ENCODE data around the gene AGK. TPM values are rescaled to one million over a fixed set of nuclear protein-coding genes. Genes with fewer than 3 reads are reported as not detected.

The AGK gene
- total RNA-seq, 1 experiment from 2014 or later: 44.1 TPM

DNA sequence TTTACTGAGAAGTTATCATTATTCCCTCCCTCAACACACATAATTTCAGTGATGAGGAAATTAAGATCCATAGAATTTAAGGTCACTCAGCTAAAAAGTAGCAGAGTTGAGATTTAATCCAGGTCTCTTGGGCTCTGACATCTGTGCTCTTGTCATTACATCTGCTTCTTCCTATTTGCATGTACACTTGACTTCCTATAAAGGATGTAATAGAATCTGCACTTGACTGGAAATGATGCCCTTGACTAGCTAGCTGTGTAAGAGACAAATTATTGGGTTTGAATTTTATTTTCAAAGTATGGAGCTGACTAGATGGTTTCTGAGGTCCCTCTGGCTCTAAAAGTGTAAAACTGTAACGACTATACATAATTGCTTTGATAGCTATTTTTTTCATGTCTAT lies 59.5 kb downstream of the AGK start:
- TF ChIP-seq, protein P1, sequence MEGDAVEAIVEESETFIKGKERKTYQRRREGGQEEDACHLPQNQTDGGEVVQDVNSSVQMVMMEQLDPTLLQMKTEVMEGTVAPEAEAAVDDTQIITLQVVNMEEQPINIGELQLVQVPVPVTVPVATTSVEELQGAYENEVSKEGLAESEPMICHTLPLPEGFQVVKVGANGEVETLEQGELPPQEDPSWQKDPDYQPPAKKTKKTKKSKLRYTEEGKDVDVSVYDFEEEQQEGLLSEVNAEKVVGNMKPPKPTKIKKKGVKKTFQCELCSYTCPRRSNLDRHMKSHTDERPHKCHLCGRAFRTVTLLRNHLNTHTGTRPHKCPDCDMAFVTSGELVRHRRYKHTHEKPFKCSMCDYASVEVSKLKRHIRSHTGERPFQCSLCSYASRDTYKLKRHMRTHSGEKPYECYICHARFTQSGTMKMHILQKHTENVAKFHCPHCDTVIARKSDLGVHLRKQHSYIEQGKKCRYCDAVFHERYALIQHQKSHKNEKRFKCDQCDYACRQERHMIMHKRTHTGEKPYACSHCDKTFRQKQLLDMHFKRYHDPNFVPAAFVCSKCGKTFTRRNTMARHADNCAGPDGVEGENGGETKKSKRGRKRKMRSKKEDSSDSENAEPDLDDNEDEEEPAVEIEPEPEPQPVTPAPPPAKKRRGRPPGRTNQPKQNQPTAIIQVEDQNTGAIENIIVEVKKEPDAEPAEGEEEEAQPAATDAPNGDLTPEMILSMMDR (conservative IDR thresholded peaks at IDR 0.05): no peak
- no peak for TF ChIP-seq EZH2 (IDR thresholded peaks at IDR 0.05; ENCODE audit: low read depth)
- H3K9me2 ChIP-seq (ENCODE audit: insufficient read depth): no peaks in the 10 kb centered on the region
- no peaks in the 10 kb centered on the region for H3K4me1 ChIP-seq (replicated peaks; ENCODE audit: insufficient read depth)
- no peaks in the 10 kb centered on the region for H4K20me1 ChIP-seq (ENCODE audit: insufficient read depth)
- peak in 1 of 2 experiments; percentile 24 for DNase-seq
- peaks cover 11% of the 10 kb centered on the region; the same call in 1 of the 2 replicates for H3K36me3 ChIP-seq (ENCODE audit: low read depth)
- no peaks in the 10 kb centered on the region for H3K27me3 ChIP-seq (ENCODE audit: insufficient read depth, low read depth)
- no peak overlapping the region for H3K27ac ChIP-seq
- H3F3A ChIP-seq (ENCODE audit: insufficient read depth, low read depth): no peaks in the 10 kb centered on the region
- intact Hi-C loops (cut with micrococcal nuclease; ENCODE audit: unreplicated experiment): no loop called here
- ChIA-PET CTCF (no interaction called here), POLR2A (ENCODE audit: unreplicated experiment) (no interaction called here)
- no TSS peak for BruUV-seq (replicated peaks)
- H3K79me2 ChIP-seq (ENCODE audit: low read depth): no peaks in the 10 kb centered on the region
- H3K9me3 ChIP-seq (ENCODE audit: insufficient read depth, low read depth): no peaks in the 10 kb centered on the region
- H3K4me3 ChIP-seq: no peak overlapping the region
- no peak overlapping the region for H3K4me2 ChIP-seq
- no peak overlapping the region for H2AFZ ChIP-seq

GRCh38 chr7:141612861-141613260 lies 61.7 kb downstream of the AGK start:
- Histone ChIP-seq H2AFZ (no peak overlapping the region), H3K4me3 (no peak overlapping the region), H3K79me2 (ENCODE audit: low read depth) (no peaks in the 10 kb centered on the region), H3K4me2 (no peak overlapping the region), H3K27me3 (ENCODE audit: insufficient read depth, low read depth) (no peaks in the 10 kb centered on the region), H3K27ac (no peak overlapping the region), H3K9me2 (ENCODE audit: insufficient read depth) (no peaks in the 10 kb centered on the region), H3K9me3 (ENCODE audit: insufficient read depth, low read depth) (no peaks in the 10 kb centered on the region), H3F3A (ENCODE audit: insufficient read depth, low read depth) (0 out of 2 replicates have a peak, but pooled peaks cover 5% of the 10 kb centered on the region), H3K4me1 (replicated peaks; ENCODE audit: insufficient read depth) (peaks cover 9% of the 10 kb centered on the region), H3K36me3 (ENCODE audit: low read depth) (peaks cover 11% of the 10 kb centered on the region; the same call in 1 of the 2 replicates), H4K20me1 (ENCODE audit: insufficient read depth) (no peaks in the 10 kb centered on the region)
- no TSS peak for BruUV-seq (replicated peaks)
- no peak for TF ChIP-seq EZH2 (IDR thresholded peaks at IDR 0.05; ENCODE audit: low read depth)
- TF ChIP-seq, protein P1 (conservative IDR thresholded peaks at IDR 0.05): no peak
- ChIA-PET POLR2A (ENCODE audit: unreplicated experiment) (no interaction called here), CTCF (no interaction called here)
- intact Hi-C loops (cut with micrococcal nuclease; ENCODE audit: unreplicated experiment): no loop called here
- peak in 1 of 2 experiments; percentile 15 for DNase-seq

- Histone ChIP-seq H3F3A (ENCODE audit: insufficient read depth, low read depth) (0 out of 2 replicates have a peak, but pooled peaks cover 5% of the 10 kb centered on the region), H3K4me3 (no peak overlapping the region), H3K36me3 (ENCODE audit: low read depth) (0 out of 2 replicates have a peak, but pooled peaks cover under 1% of the 10 kb centered on the region), H3K9me3 (ENCODE audit: insufficient read depth, low read depth) (no peaks in the 10 kb centered on the region), H3K27ac (peak overlapping the region; percentile 9; the same call in 1 of the 2 replicates), H3K9me2 (ENCODE audit: insufficient read depth) (no peaks in the 10 kb centered on the region), H3K27me3 (ENCODE audit: insufficient read depth, low read depth) (no peaks in the 10 kb centered on the region), H3K4me1 (replicated peaks; ENCODE audit: insufficient read depth) (peaks cover 9% of the 10 kb centered on the region), H3K4me2 (peak overlapping the region; percentile 22; the same call in 1 of the 2 replicates), H2AFZ (no peak overlapping the region), H3K79me2 (ENCODE audit: low read depth) (no peaks in the 10 kb centered on the region), H4K20me1 (ENCODE audit: insufficient read depth) (no peaks in the 10 kb centered on the region)
- BruUV-seq (replicated peaks): no TSS peak
- intact Hi-C loops (cut with micrococcal nuclease; ENCODE audit: unreplicated experiment): no loop called here
- TF ChIP-seq, protein P1 (conservative IDR thresholded peaks at IDR 0.05): no peak
- TF ChIP-seq EZH2 (IDR thresholded peaks at IDR 0.05; ENCODE audit: low read depth): no peak
- ChIA-PET POLR2A (ENCODE audit: unreplicated experiment) (interaction anchor here (0.8 kb wide), 1 partner anchor 35 kb away, joined by 4 read pairs; no protein-coding TSS in a partner anchor), CTCF (no interaction called here)
- peak in 1 of 2 experiments; percentile 61 for DNase-seq
Observed at GRCh38 chr7:141617280-141617679, 66.1 kb downstream of the AGK start.

Data from PC-9 (cell line).